ENCODE data around the gene FAM118B. TPM values are rescaled to one million over a fixed set of nuclear protein-coding genes. Genes with fewer than 3 reads are reported as not detected.

FAM118B gene
- total RNA-seq: 10 to 100 TPM in 1 of 2 donors, 1 to 10 TPM in 1; 6.7 to 36.9 TPM

- Histone ChIP-seq H3K4me1 (peaks cover 32% of the 10 kb centered on the region), H3K36me3 (replicated peaks in 1 of 2; ENCODE audit: insufficient read depth in 1 of 2, low read depth in 2 of 2) (peaks cover 0 to 6% of the 10 kb centered on the region in 2 donors), H3K27me3 (no peaks in the 10 kb centered on the region), H3K27ac (peak within 1 kb of the TSS in 3 of 4 donors; percentile 39 to 72 (median 59)), H3K4me3 (peak within 1 kb of the TSS; percentile 90 to 93), H3K9me3 (no peaks in the 10 kb centered on the region)
- intact Hi-C loops (cut with DNase I): no loop called here
- DNase-seq (peak; percentile 98 to 99 (median 98)), ATAC-seq (peak; percentile 98)
- peak; percentile 62 to 80 (median 80) for TF ChIP-seq POLR2A (IDR thresholded peaks at IDR 0.05)
- TF ChIP-seq CTCF (IDR thresholded peaks at IDR 0.05): peak in 1 of 7 experiments; percentile 1
- 0% methylated on average over 36 to 59 of the region's 62 CpGs for WGBS, 2 donors
These were observed at the start of gene FAM118B, which contains the start of gene RPUSD4 for GRCh38 chr11:126211236-126212088. TSS of gene FAM118B (plus strand) at chr11:126211782. CDS start at chr11:126235002, 23,220 bp downstream. TSS of gene RPUSD4 (minus strand) at chr11:126211650. CDS start at chr11:126211638, 12 bp downstream.

GRCh38 chr11:126162306-126163030 is 49.1 kb upstream of the FAM118B start:
- H3K36me3 ChIP-seq (replicated peaks in 1 of 2; ENCODE audit: insufficient read depth in 1 of 2, low read depth in 2 of 2): no peaks in the 10 kb centered on the region
- H3K27ac ChIP-seq: no peak overlapping the region
- ATAC-seq (no peak), DNase-seq (no peak)
- intact Hi-C loops (cut with DNase I): no loop called here
- no peak overlapping the region for H3K4me3 ChIP-seq
- no peaks in the 10 kb centered on the region for H3K4me1 ChIP-seq
- no peaks in the 10 kb centered on the region for H3K27me3 ChIP-seq
- no peaks in the 10 kb centered on the region for H3K9me3 ChIP-seq
- no peak for TF ChIP-seq POLR2A (IDR thresholded peaks at IDR 0.05)
- no peak for TF ChIP-seq CTCF (IDR thresholded peaks at IDR 0.05)
- 72 to 84% methylated on average over 5 to 14 of the region's 14 CpGs for WGBS, 2 donors

- intact Hi-C loops (cut with DNase I): no loop called here
- Histone ChIP-seq H3K4me3 (no peak overlapping the region), H3K4me1 (no peaks in the 10 kb centered on the region), H3K27ac (no peak overlapping the region), H3K36me3 (replicated peaks in 1 of 2; ENCODE audit: insufficient read depth in 1 of 2, low read depth in 2 of 2) (no peaks in the 10 kb centered on the region), H3K27me3 (no peaks in the 10 kb centered on the region), H3K9me3 (no peaks in the 10 kb centered on the region)
- DNase-seq (no peak), ATAC-seq (no peak)
- TF ChIP-seq CTCF (IDR thresholded peaks at IDR 0.05) (no peak), POLR2A (IDR thresholded peaks at IDR 0.05) (no peak)
- WGBS, 2 donors: 57% methylated on average over 14 to 22 of the region's 22 CpGs
These were observed 48.4 kb upstream of the FAM118B start for GRCh38 chr11:126163074-126163700.

- DNase-seq (no peak), ATAC-seq (no peak)
- H3K4me3 ChIP-seq: no peak overlapping the region
- H3K27ac ChIP-seq: no peak overlapping the region
- H3K36me3 ChIP-seq (replicated peaks in 1 of 2; ENCODE audit: insufficient read depth in 1 of 2, low read depth in 2 of 2): no peaks in the 10 kb centered on the region
- H3K27me3 ChIP-seq: no peaks in the 10 kb centered on the region
- 77 to 80% methylated on average over 8 to 9 of the region's 9 CpGs for WGBS, 2 donors
- no peaks in the 10 kb centered on the region for H3K4me1 ChIP-seq
- H3K9me3 ChIP-seq: no peaks in the 10 kb centered on the region
- intact Hi-C loops (cut with DNase I): no loop called here
- no peak for TF ChIP-seq POLR2A (IDR thresholded peaks at IDR 0.05)
- no peak for TF ChIP-seq CTCF (IDR thresholded peaks at IDR 0.05)
These were observed 47.8 kb upstream of the FAM118B start for GRCh38 chr11:126163779-126164178.

All from body of pancreas (tissue), 4 donors.